CD4-positive, alpha-beta T cell treated with Interleukin-17A for 4 hours (primary cell): Measurements from ENCODE around the gene ZBTB4.
A peak's percentile ranks its signal among the peaks of the same experiment; 100 is the strongest.

Experiments
- DNase-seq: peaks from one replicate; pipeline ENCODE4 v3.0.0-alpha.2; 2020; ENCODE audit warnings: mixed read lengths

The ZBTB4 gene

GRCh38 chr17:7479213-7480088 is at the start of gene ZBTB4:
TSS of gene ZBTB4 (minus strand) at chr17:7479631. CDS start at chr17:7466801, 12,830 bp downstream.
- DNase-seq, result peak; percentile 83

GRCh38 chr17:7528842-7529241 is 49.4 kb upstream of the ZBTB4 start:
- DNase-seq, result no peak

- DNase-seq, result peak; percentile 70
Measured at GRCh38 chr17:7523033-7523432, 43.6 kb upstream of the ZBTB4 start.

GRCh38 chr17:7515911-7516610 is 36.6 kb upstream of the ZBTB4 start:
- DNase-seq, result no peak

GRCh38 chr17:7513850-7514419 is 34.5 kb upstream of the ZBTB4 start:
- no peak for DNase-seq

GRCh38 chr17:7512824-7513540 is 33.6 kb upstream of the ZBTB4 start:
- no peak for DNase-seq

- no peak for DNase-seq
Measured at GRCh38 chr17:7512105-7512504, 32.7 kb upstream of the ZBTB4 start.

- no peak for DNase-seq
Measured at GRCh38 chr17:7511108-7511507, 31.7 kb upstream of the ZBTB4 start.

GRCh38 chr17:7509937-7510336 is 30.5 kb upstream of the ZBTB4 start:
- no peak for DNase-seq

GRCh38 chr17:7508846-7509245 is 29.4 kb upstream of the ZBTB4 start:
- no peak for DNase-seq

- DNase-seq, result no peak
Measured at GRCh38 chr17:7508145-7508544, 28.7 kb upstream of the ZBTB4 start.

- no peak for DNase-seq
Measured at GRCh38 chr17:7503521-7503920, 24.1 kb upstream of the ZBTB4 start.

- peak; percentile 35 for DNase-seq
Measured at GRCh38 chr17:7502987-7503386, 23.6 kb upstream of the ZBTB4 start.

- DNase-seq, result no peak
Measured at GRCh38 chr17:7502171-7502847, 22.9 kb upstream of the ZBTB4 start.

- no peak for DNase-seq
Measured at GRCh38 chr17:7501729-7502128, 22.3 kb upstream of the ZBTB4 start.

- no peak for DNase-seq
Measured at GRCh38 chr17:7499161-7499560, 19.7 kb upstream of the ZBTB4 start.

GRCh38 chr17:7497636-7498035 is 18.2 kb upstream of the ZBTB4 start:
- DNase-seq, result no peak

- DNase-seq, result no peak
Measured at GRCh38 chr17:7497228-7497627, 17.8 kb upstream of the ZBTB4 start.

GRCh38 chr17:7496470-7497183 is 17.2 kb upstream of the ZBTB4 start:
- no peak for DNase-seq

GRCh38 chr17:7495906-7496434 is 16.5 kb upstream of the ZBTB4 start:
- no peak for DNase-seq

GRCh38 chr17:7493941-7494340 is 14.5 kb upstream of the ZBTB4 start:
- DNase-seq, result no peak

- no peak for DNase-seq
Measured at GRCh38 chr17:7491583-7491982, 12.2 kb upstream of the ZBTB4 start.
